ENCODE results near the gene CLBA1. TPM values are rescaled to one million over a fixed set of nuclear protein-coding genes. Genes with fewer than 3 reads are reported as not detected.
A peak's percentile ranks its signal among the peaks of the same experiment; 100 is the strongest.

The CLBA1 gene
- total RNA-seq, 1 donor from 2014 or later: 8.5 TPM

- Mint-ChIP-seq H3K36me3 (no peaks in the 10 kb centered on the region), H3K27me3 (ENCODE audit: insufficient read depth, low read depth) (peaks cover 9% of the 10 kb centered on the region), H3K4me3 (no peak overlapping the region), H3K4me1 (peaks cover 9% of the 10 kb centered on the region), H3K9me3 (no peaks in the 10 kb centered on the region), H3K27ac (no peak overlapping the region)
- Histone ChIP-seq H3K27me3 (peaks cover 18% of the 10 kb centered on the region), H3K36me3 (no peaks in the 10 kb centered on the region), H3K4me1 (peaks cover 14% of the 10 kb centered on the region), H3K79me2 (ENCODE audit: low read depth) (no peaks in the 10 kb centered on the region), H3F3A (ENCODE audit: low read depth) (peaks cover 11% of the 10 kb centered on the region), H2AFZ (replicated peaks) (no peak overlapping the region), H3K9ac (no peak overlapping the region), H3K4me2 (no peak overlapping the region), H3K27ac (no peak overlapping the region), H3K4me3 (no peak overlapping the region), H3K9me3 (ENCODE audit: low read depth) (no peaks in the 10 kb centered on the region), H4K20me1 (ENCODE audit: low read depth) (no peaks in the 10 kb centered on the region)
- DNase-seq (ENCODE audit: low spot score): no peak
- TF ChIP-seq CTCF (IDR thresholded peaks at IDR 0.05): no peak
- TF ChIP-seq EZH2 (IDR thresholded peaks at IDR 0.05): no peak
- TF ChIP-seq EZH2phosphoT487 (IDR thresholded peaks at IDR 0.05): no peak
Observed at GRCh38 chr14:104965561-104966231, 19.9 kb upstream of the CLBA1 start.

GRCh38 chr14:104966261-104966865 is 19.2 kb upstream of the CLBA1 start:
- H3K36me3 ChIP-seq: no peaks in the 10 kb centered on the region
- H3K36me3 Mint-ChIP-seq: no peaks in the 10 kb centered on the region
- no peaks in the 10 kb centered on the region for H3K9me3 ChIP-seq (ENCODE audit: low read depth)
- H3K9me3 Mint-ChIP-seq: no peaks in the 10 kb centered on the region
- H3K4me2 ChIP-seq: no peak overlapping the region
- H3F3A ChIP-seq (ENCODE audit: low read depth): peaks cover 11% of the 10 kb centered on the region
- DNase-seq (ENCODE audit: low spot score): no peak
- no peak overlapping the region for H2AFZ ChIP-seq (replicated peaks)
- H4K20me1 ChIP-seq (ENCODE audit: low read depth): no peaks in the 10 kb centered on the region
- peaks cover 9% of the 10 kb centered on the region for H3K27me3 Mint-ChIP-seq (ENCODE audit: insufficient read depth, low read depth)
- no peak overlapping the region for H3K4me3 ChIP-seq
- peaks cover 9% of the 10 kb centered on the region for H3K4me1 Mint-ChIP-seq
- H3K27ac ChIP-seq: no peak overlapping the region
- H3K79me2 ChIP-seq (ENCODE audit: low read depth): no peaks in the 10 kb centered on the region
- no peak overlapping the region for H3K9ac ChIP-seq
- peaks cover 18% of the 10 kb centered on the region for H3K27me3 ChIP-seq
- no peak for TF ChIP-seq CTCF (IDR thresholded peaks at IDR 0.05)
- TF ChIP-seq EZH2 (IDR thresholded peaks at IDR 0.05): no peak
- no peak for TF ChIP-seq EZH2phosphoT487 (IDR thresholded peaks at IDR 0.05)
- H3K27ac Mint-ChIP-seq: peak overlapping the region; percentile 86
- H3K4me1 ChIP-seq: peaks cover 14% of the 10 kb centered on the region
- no peak overlapping the region for H3K4me3 Mint-ChIP-seq

GRCh38 chr14:104966981-104967385 is 18.6 kb upstream of the CLBA1 start:
- Histone ChIP-seq H3K9me3 (ENCODE audit: low read depth) (no peaks in the 10 kb centered on the region), H3F3A (ENCODE audit: low read depth) (peaks cover 11% of the 10 kb centered on the region), H3K4me2 (peak overlapping the region; percentile 77), H2AFZ (replicated peaks) (no peak overlapping the region), H4K20me1 (ENCODE audit: low read depth) (no peaks in the 10 kb centered on the region), H3K4me3 (no peak overlapping the region), H3K27me3 (peaks cover 18% of the 10 kb centered on the region), H3K4me1 (peaks cover 14% of the 10 kb centered on the region), H3K79me2 (ENCODE audit: low read depth) (no peaks in the 10 kb centered on the region), H3K9ac (no peak overlapping the region), H3K27ac (no peak overlapping the region), H3K36me3 (no peaks in the 10 kb centered on the region)
- Mint-ChIP-seq H3K27ac (no peak overlapping the region), H3K27me3 (ENCODE audit: insufficient read depth, low read depth) (peaks cover 9% of the 10 kb centered on the region), H3K4me1 (peaks cover 9% of the 10 kb centered on the region), H3K9me3 (no peaks in the 10 kb centered on the region), H3K36me3 (no peaks in the 10 kb centered on the region), H3K4me3 (no peak overlapping the region)
- no peak for TF ChIP-seq CTCF (IDR thresholded peaks at IDR 0.05)
- no peak for TF ChIP-seq EZH2 (IDR thresholded peaks at IDR 0.05)
- TF ChIP-seq EZH2phosphoT487 (IDR thresholded peaks at IDR 0.05): no peak
- no peak for DNase-seq (ENCODE audit: low spot score)
